Neural cell (in vitro differentiated cells): ENCODE measurements around the gene LIPM. TPM values are rescaled to one million over a fixed set of nuclear protein-coding genes. Genes with fewer than 3 reads are reported as not detected.

Source experiments
- H2AFZ ChIP-seq: fragments of 200-600, 300-800 bp; sonication (generic), shearing (Covaris generic); 2 replicates; pipeline ENCODE4 v1.6.0; 2014; ENCODE audit warnings: low read depth, mild to moderate bottlenecking, antibody characterized with exemption, low read length, moderate library complexity
- H3F3A ChIP-seq: fragments of 200-600 bp; shearing (Covaris generic); 2 replicates; pipeline ENCODE4 v1.6.1; 2016; ENCODE audit warnings: mild to moderate bottlenecking, moderate library complexity, mixed read lengths, antibody characterized with exemption, low read length; ENCODE audit not compliant: insufficient read depth, poor library complexity, severe bottlenecking
- H3K27ac ChIP-seq: fragments of 200-600, 300-800 bp; sonication (generic), shearing (Covaris generic); 2 replicates; pipeline ENCODE4 v1.5.1; 2014; ENCODE audit warnings: mild to moderate bottlenecking, low read length, moderate library complexity
- H3K27me3 ChIP-seq: fragments of 300-800, 200-600 bp; sonication (generic), shearing (Covaris generic); 2 replicates; pipeline ENCODE4 v1.6.0; 2014; ENCODE audit warnings: mild to moderate bottlenecking, low read depth, low read length, moderate library complexity; ENCODE audit not compliant: insufficient read depth
- H3K36me3 ChIP-seq: fragments of 300-800, 200-600 bp; sonication (generic), shearing (Covaris generic); 2 replicates; pipeline ENCODE4 v1.5.1; 2014; ENCODE audit warnings: mild to moderate bottlenecking, antibody characterized with exemption, low read length, moderate library complexity; ENCODE audit not compliant: insufficient read depth
- H3K4me2 ChIP-seq: fragments of 300-800, 200-600 bp; sonication (generic), shearing (Covaris generic); 2 replicates; pipeline ENCODE4 v1.6.0; 2014; ENCODE audit warnings: mild to moderate bottlenecking, low read length
- H3K4me3 ChIP-seq: fragments of 300-800, 200-600 bp; sonication (generic), shearing (Covaris generic); 2 replicates; pipeline ENCODE4 v1.5.1; 2014; ENCODE audit warnings: mild to moderate bottlenecking, low read length, moderate library complexity
- H3K79me2 ChIP-seq: fragments of 200-600 bp; shearing (Covaris generic); replicated peaks from 2 replicates; pipeline ENCODE4 v1.6.0; 2014; ENCODE audit warnings: mild to moderate bottlenecking, low read length, moderate library complexity; ENCODE audit not compliant: insufficient read depth
- H3K9ac ChIP-seq: fragments of 300-800, 200-600 bp; sonication (generic), shearing (Covaris generic); 2 replicates; pipeline ENCODE4 v1.6.1; 2016; ENCODE audit warnings: mild to moderate bottlenecking, low read length, mixed read lengths
- H3K9me2 ChIP-seq: fragments of 200-600 bp; shearing (Covaris generic); 2 replicates; pipeline ENCODE4 v1.6.1; 2016; ENCODE audit warnings: mild to moderate bottlenecking, low read length, mixed read lengths; ENCODE audit not compliant: insufficient read depth
- H3K9me3 ChIP-seq: fragments of 200-600, 300-800 bp; sonication (generic), shearing (Covaris generic); 2 replicates; pipeline ENCODE4 v1.6.1; 2016; ENCODE audit warnings: mild to moderate bottlenecking, mixed run types, low read length, moderate library complexity, mixed read lengths
- H4K20me1 ChIP-seq: fragments of 200-600 bp; shearing (Covaris generic); 2 replicates; pipeline ENCODE4 v1.6.1; 2016; ENCODE audit warnings: mild to moderate bottlenecking, mixed run types; ENCODE audit not compliant: insufficient read depth
- CTCF ChIP-seq: fragments of 450-650 bp; IDR thresholded peaks from 2 replicates; pipeline ENCODE4 v1.5.1; 2014; ENCODE audit warnings: antibody characterized with exemption, mild to moderate bottlenecking, moderate library complexity; ENCODE audit not compliant: poor library complexity, severe bottlenecking
- EP300 ChIP-seq: fragments of 450-650 bp; conservative IDR thresholded peaks from 2 replicates; pipeline ENCODE4 v1.6.1; 2014; ENCODE audit warnings: antibody characterized with exemption, mild to moderate bottlenecking, moderate library complexity; ENCODE audit not compliant: poor library complexity, severe bottlenecking
- EZH2 ChIP-seq: fragments of 200-600, 300-800 bp; shearing (Covaris generic), sonication (generic); IDR thresholded peaks from 2 replicates; pipeline ENCODE4 v1.6.1; 2014; ENCODE audit warnings: antibody characterized with exemption, low read length, borderline replicate concordance, mild to moderate bottlenecking; ENCODE audit not compliant: insufficient read depth, poor library complexity, severe bottlenecking
- MXI1 ChIP-seq: fragments of 450-650 bp; conservative IDR thresholded peaks from 2 replicates; pipeline ENCODE4 v1.6.1; 2014; ENCODE audit warnings: antibody characterized with exemption, mild to moderate bottlenecking; ENCODE audit not compliant: poor library complexity, severe bottlenecking
- POLR2AphosphoS5 ChIP-seq: IDR thresholded peaks from 2 replicates; pipeline ENCODE4 v1.6.1; 2012
- RAD21 ChIP-seq: fragments of 450-650 bp; conservative IDR thresholded peaks from 2 replicates; pipeline ENCODE4 v1.6.1; 2014; ENCODE audit warnings: antibody characterized with exemption, mild to moderate bottlenecking, moderate library complexity
- REST ChIP-seq: IDR thresholded peaks from 2 replicates; pipeline ENCODE4 v1.6.1; 2012; ENCODE audit warnings: borderline replicate concordance
- SMC3 ChIP-seq: fragments of 450-650 bp; conservative IDR thresholded peaks from 2 replicates; pipeline ENCODE4 v1.6.1; 2014; ENCODE audit warnings: antibody characterized with exemption, mild to moderate bottlenecking, moderate library complexity; ENCODE audit not compliant: poor library complexity
- TAF1 ChIP-seq: IDR thresholded peaks from 2 replicates; pipeline ENCODE4 v1.6.1; 2012; ENCODE audit warnings: low read depth
- polyA plus RNA-seq: library from polyadenylated mRNA; depleted of rRNA; stranded (reverse); fragments of >200 nt; gene quantifications from 2 replicates; pipeline ENCODE4 v1.2.3, GENCODE V29; 2014

The LIPM gene
- polyA plus RNA-seq, 1 donor from 2014 or later, result not detected

GRCh38 chr10:88759366-88760101, 43.0 kb upstream of the LIPM start, which contains the start of gene LIPN:
Gene LIPN, plus strand, starts transcription at chr10:88760020. Its CDS starts 1,386 bp downstream, at chr10:88761406.
- no peak for TF ChIP-seq EZH2
- Histone ChIP-seq H3K4me3 (no peak within 1 kb of the TSS), H3K36me3 (no peaks in the 10 kb centered on the region), H3K79me2 (no peaks in the 10 kb centered on the region), H3K9ac (no peak within 1 kb of the TSS), H3K27me3 (no peaks in the 10 kb centered on the region), H2AFZ (no peak within 1 kb of the TSS), H3K27ac (no peak within 1 kb of the TSS), H3K9me3 (no peaks in the 10 kb centered on the region), H4K20me1 (no peaks in the 10 kb centered on the region), H3K9me2 (no peaks in the 10 kb centered on the region), H3F3A (no peaks in the 10 kb centered on the region), H3K4me2 (no peak within 1 kb of the TSS)

DNA sequence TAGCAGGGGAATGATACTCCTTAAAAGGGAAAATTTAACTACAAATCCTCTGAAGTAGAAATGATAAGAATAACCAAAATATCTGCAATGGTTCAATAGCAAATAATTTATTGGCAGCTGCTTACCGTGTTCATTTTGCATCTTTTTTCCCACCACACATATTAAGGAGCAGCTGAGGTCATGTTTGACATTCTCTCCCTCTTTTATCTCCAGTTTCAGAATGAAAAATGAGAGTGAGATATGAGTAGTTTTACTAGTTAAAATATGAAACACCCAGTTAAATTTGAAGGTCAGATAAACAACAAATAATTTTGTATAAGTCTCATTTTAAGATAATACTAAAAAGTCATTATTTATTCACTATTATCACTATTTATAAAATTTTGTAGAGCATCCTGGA, 39.6 kb upstream of the LIPM start:
- Histone ChIP-seq H3K27me3 (no peaks in the 10 kb centered on the region), H3K4me3 (no peak overlapping the region), H3K36me3 (no peaks in the 10 kb centered on the region), H3K9me2 (no peaks in the 10 kb centered on the region), H3K9me3 (no peaks in the 10 kb centered on the region), H3F3A (no peaks in the 10 kb centered on the region), H2AFZ (no peak overlapping the region), H3K9ac (no peak overlapping the region), H3K27ac (no peak overlapping the region), H3K79me2 (no peaks in the 10 kb centered on the region), H3K4me2 (no peak overlapping the region), H4K20me1 (no peaks in the 10 kb centered on the region)
- no peak for TF ChIP-seq RAD21
- TF ChIP-seq POLR2AphosphoS5, result no peak
- TF ChIP-seq MXI1, result no peak
- no peak for TF ChIP-seq REST

DNA sequence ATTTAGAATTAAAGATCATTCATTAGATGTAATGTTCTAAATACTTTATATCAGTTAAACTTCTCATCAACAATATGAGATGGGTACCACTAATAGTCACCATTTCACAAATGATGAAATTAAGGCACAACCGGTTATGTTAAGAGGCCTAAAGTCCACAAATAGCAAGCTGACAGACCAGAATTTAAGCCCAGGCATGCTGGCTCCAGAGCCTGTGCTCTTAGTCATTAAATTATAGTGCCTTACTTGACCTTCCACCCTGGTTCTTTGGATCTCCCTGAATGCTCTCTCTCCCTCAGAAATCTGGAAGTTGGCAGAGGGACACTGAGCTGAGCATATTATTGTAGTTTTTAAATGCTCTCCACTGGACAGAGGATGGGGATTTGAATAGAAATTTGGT, 39.1 kb upstream of the LIPM start:
- no peaks in the 10 kb centered on the region for H3K9me3 ChIP-seq
- H3K4me2 ChIP-seq, result no peak overlapping the region
- H3K4me3 ChIP-seq, result no peak overlapping the region
- no peaks in the 10 kb centered on the region for H3K79me2 ChIP-seq
- H3K27me3 ChIP-seq, result no peaks in the 10 kb centered on the region
- TF ChIP-seq MXI1 (no peak), EZH2 (no peak), REST (no peak), CTCF (no peak), RAD21 (no peak), EP300 (no peak), SMC3 (no peak), POLR2AphosphoS5 (no peak), TAF1 (no peak)
- H3K36me3 ChIP-seq, result no peaks in the 10 kb centered on the region
- no peak overlapping the region for H3K27ac ChIP-seq
- no peaks in the 10 kb centered on the region for H3F3A ChIP-seq
- no peaks in the 10 kb centered on the region for H3K9me2 ChIP-seq
- H4K20me1 ChIP-seq, result no peaks in the 10 kb centered on the region
- H3K9ac ChIP-seq, result no peak overlapping the region
- no peak overlapping the region for H2AFZ ChIP-seq
